HEK293 (cell line): Measurements from ENCODE around the gene NRG2.
A peak's percentile ranks its signal among the peaks of the same experiment; 100 is the strongest.

Experiments
- CTCF ChIA-PET: fragments of 350-600 bp; formaldehyde crosslinking; extraction: SDS; loops from one replicate; lab custom pipeline; 2021; ENCODE audit warnings: antibody characterized with exemption; lab: Yijun Ruan, JAX
- POLR2A ChIA-PET: fragments of 300-600 bp; formaldehyde crosslinking; extraction: SDS; loops from one replicate; lab custom pipeline; 2020; ENCODE audit warnings: antibody characterized with exemption, inconsistent platforms; lab: Yijun Ruan, JAX
- H3K27ac ChIP-seq: fragments of 200-500 bp; sonication (Bioruptor generic); 2 replicates; pipeline ENCODE4 v1.5.1; 2014; ENCODE audit warnings: low read depth, low read length, control low read depth, inconsistent platforms; ENCODE audit errors: extremely low read depth
- H3K36me3 ChIP-seq, 2 experiments: fragments of 200-500 bp in 1 of 2; sonication (Bioruptor generic) in 1 of 2; 1 replicate in 1 of 2; 2 replicates in 1 of 2; pipeline ENCODE4 v1.5.1; 2014 to 2017; ENCODE audit warnings: inconsistent platforms in 2 of 2, low read length in 2 of 2; ENCODE audit not compliant: control insufficient read depth in 2 of 2, insufficient read depth in 1 of 2
- H3K4me1 ChIP-seq: fragments of 200-500 bp; sonication (Bioruptor generic); 2 replicates; pipeline ENCODE4 v1.5.1; 2014; ENCODE audit warnings: mild to moderate bottlenecking, low read length, inconsistent platforms; ENCODE audit not compliant: control insufficient read depth, insufficient read depth
- H3K4me3 ChIP-seq: 2 replicates; pipeline ENCODE4 v1.5.1; 2011; ENCODE audit warnings: low read depth, mild to moderate bottlenecking, control low read depth, low read length, moderate library complexity
- H3K9me3 ChIP-seq: fragments of 200-500 bp; sonication (Bioruptor generic); 2 replicates; pipeline ENCODE4 v1.5.1; 2014; ENCODE audit warnings: low read depth, low read length, inconsistent platforms; ENCODE audit not compliant: control insufficient read depth, insufficient read depth
- HOXD13 ChIP-seq: sonication (generic); formaldehyde crosslinking; IDR thresholded peaks from 2 replicates; pipeline ENCODE4 v1.8.0; 2022; ENCODE audit warnings: missing genetic modification reagents, borderline replicate concordance
- KLF1 ChIP-seq: fragments of 450-650 bp; formaldehyde crosslinking; IDR thresholded peaks from 2 replicates; pipeline ENCODE4 v1.5.1; 2016; ENCODE audit warnings: missing biosample characterization, missing genetic modification characterization
- KLF10 ChIP-seq: fragments of 450-650 bp; IDR thresholded peaks from 2 replicates; pipeline ENCODE4 v1.5.1; 2018; ENCODE audit warnings: missing biosample characterization, mild to moderate bottlenecking, missing genetic modification characterization
- YY2 ChIP-seq: fragments of 450-650 bp; formaldehyde crosslinking; IDR thresholded peaks from 2 replicates; pipeline ENCODE4 v1.5.1; 2016; ENCODE audit warnings: missing biosample characterization, missing genetic modification characterization
- ZBTB48 ChIP-seq: fragments of 450-650 bp; formaldehyde crosslinking; IDR thresholded peaks from 2 replicates; pipeline ENCODE4 v1.5.1; 2016; ENCODE audit warnings: missing biosample characterization, missing genetic modification characterization
- ZBTB7A ChIP-seq: fragments of 450-650 bp; formaldehyde crosslinking; IDR thresholded peaks from 2 replicates; pipeline ENCODE4 v1.5.1; 2016; ENCODE audit warnings: low read depth, missing biosample characterization, missing genetic modification characterization
- ZFP37 ChIP-seq: fragments of 450-650 bp; formaldehyde crosslinking; IDR thresholded peaks from 2 replicates; pipeline ENCODE4 v1.5.1; 2016; ENCODE audit warnings: missing biosample characterization, missing genetic modification characterization
- ZFP41 ChIP-seq: fragments of 450-650 bp; formaldehyde crosslinking; IDR thresholded peaks from 2 replicates; pipeline ENCODE4 v1.5.1; 2016; ENCODE audit warnings: missing biosample characterization, missing genetic modification characterization, borderline replicate concordance
- ZNF155 ChIP-seq: fragments of 450-650 bp; formaldehyde crosslinking; IDR thresholded peaks from 2 replicates; pipeline ENCODE4 v1.5.1; 2016; ENCODE audit warnings: missing biosample characterization, missing genetic modification characterization
- ZNF175 ChIP-seq: fragments of 450-650 bp; formaldehyde crosslinking; IDR thresholded peaks from 2 replicates; pipeline ENCODE4 v1.5.1; 2016; ENCODE audit warnings: missing biosample characterization, missing genetic modification characterization
- ZNF221 ChIP-seq: fragments of 450-650 bp; formaldehyde crosslinking; IDR thresholded peaks from 2 replicates; pipeline ENCODE4 v1.5.1; 2017; ENCODE audit warnings: missing biosample characterization, missing genetic modification characterization, borderline replicate concordance
- ZNF404 ChIP-seq: fragments of 450-650 bp; formaldehyde crosslinking; IDR thresholded peaks from 2 replicates; pipeline ENCODE4 v1.5.1; 2017; ENCODE audit warnings: missing biosample characterization, missing genetic modification characterization
- ZNF48 ChIP-seq: fragments of 450-650 bp; formaldehyde crosslinking; IDR thresholded peaks from 2 replicates; pipeline ENCODE4 v1.5.1; 2016; ENCODE audit warnings: missing biosample characterization, missing genetic modification characterization
- ZNF529 ChIP-seq: fragments of 450-650 bp; formaldehyde crosslinking; IDR thresholded peaks from 2 replicates; pipeline ENCODE4 v1.5.1; 2017; ENCODE audit warnings: missing genetic modification characterization, missing biosample characterization; ENCODE audit not compliant: insufficient replicate concordance
- ZNF561 ChIP-seq: fragments of 450-650 bp; IDR thresholded peaks from 2 replicates; pipeline ENCODE4 v1.5.1; 2018; ENCODE audit warnings: missing biosample characterization, missing genetic modification characterization, borderline replicate concordance
- ZNF621 ChIP-seq: fragments of 450-650 bp; formaldehyde crosslinking; IDR thresholded peaks from 2 replicates; pipeline ENCODE4 v1.5.1; 2017; ENCODE audit warnings: missing biosample characterization, missing genetic modification characterization
- ZNF658 ChIP-seq: fragments of 450-650 bp; formaldehyde crosslinking; IDR thresholded peaks from 2 replicates; pipeline ENCODE4; 2016; ENCODE audit warnings: missing biosample characterization, missing genetic modification characterization
- ZNF677 ChIP-seq: fragments of 450-650 bp; IDR thresholded peaks from 2 replicates; pipeline ENCODE4 v1.5.0; 2018; ENCODE audit warnings: missing biosample characterization, mild to moderate bottlenecking, missing genetic modification characterization, moderate library complexity
- ZNF777 ChIP-seq: fragments of 450-650 bp; formaldehyde crosslinking; IDR thresholded peaks from 2 replicates; pipeline ENCODE4 v1.5.1; 2017; ENCODE audit warnings: missing biosample characterization, missing genetic modification characterization, borderline replicate concordance
- TF ChIP-seq, protein P1 (sequence below): fragments of 450-650 bp; formaldehyde crosslinking; IDR thresholded peaks from 2 replicates; pipeline ENCODE4 v1.5.1; 2016; ENCODE audit warnings: missing biosample characterization, missing genetic modification characterization
- TF ChIP-seq, protein P2 (sequence below): fragments of 450-650 bp; formaldehyde crosslinking; IDR thresholded peaks from 2 replicates; pipeline ENCODE4 v1.5.1; 2017; ENCODE audit warnings: missing biosample characterization, missing genetic modification characterization
- TF ChIP-seq, protein P3 (sequence below): fragments of 450-650 bp; formaldehyde crosslinking; IDR thresholded peaks from 2 replicates; pipeline ENCODE4 v1.5.1; 2017; ENCODE audit warnings: missing biosample characterization, mild to moderate bottlenecking, missing genetic modification characterization, moderate library complexity
- TF ChIP-seq, protein P4 (sequence below): fragments of 450-650 bp; formaldehyde crosslinking; IDR thresholded peaks from 2 replicates; pipeline ENCODE4 v1.5.1; 2017; ENCODE audit warnings: missing biosample characterization, missing genetic modification characterization
- TF ChIP-seq, protein P5 (sequence below): fragments of 450-650 bp; formaldehyde crosslinking; IDR thresholded peaks from 2 replicates; pipeline ENCODE4 v1.5.1; 2016; ENCODE audit warnings: missing biosample characterization, missing genetic modification characterization, borderline replicate concordance

The NRG2 gene

DNA sequence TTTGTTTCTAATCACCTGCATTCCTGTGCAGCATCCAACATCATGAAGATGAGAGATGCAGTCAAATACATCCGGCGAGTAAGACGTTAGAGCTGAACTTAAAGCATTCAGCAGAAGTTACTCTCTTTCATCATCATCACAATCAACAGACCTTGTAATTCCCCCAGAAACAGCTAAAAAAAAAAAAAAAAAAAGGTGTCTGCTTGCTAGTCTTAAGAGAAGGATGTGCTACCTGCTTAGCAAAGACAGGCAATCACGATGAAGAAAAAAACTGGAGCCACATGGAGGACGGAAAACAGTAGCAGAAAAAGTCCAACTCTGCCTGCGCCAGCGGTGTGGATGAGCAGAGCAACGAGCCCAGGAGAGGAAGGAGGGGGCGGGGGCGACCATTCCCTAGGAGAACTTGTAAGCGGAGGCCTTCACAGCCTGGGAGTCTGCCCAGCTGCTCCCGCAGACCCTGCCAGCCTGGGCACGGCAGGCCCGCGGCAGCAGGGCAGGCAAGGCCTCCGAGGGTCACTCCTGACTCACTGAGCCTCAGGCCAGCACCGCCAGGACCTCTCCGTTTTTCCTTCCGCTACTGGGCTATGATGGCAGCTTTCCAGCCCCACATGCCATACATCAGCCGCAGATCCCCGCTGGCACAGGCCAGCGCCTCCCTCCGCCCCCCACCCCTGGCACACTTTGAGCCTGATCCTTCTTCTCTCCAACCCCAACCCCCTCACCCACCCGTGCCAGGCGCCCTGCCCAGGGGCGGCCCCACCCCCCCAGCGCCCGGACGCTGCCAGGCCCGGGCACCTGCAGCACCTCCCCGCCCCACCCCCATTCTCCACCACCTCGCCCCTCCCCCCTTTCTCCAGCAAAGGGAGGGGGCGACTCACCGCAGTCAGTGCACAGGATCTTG, 1.4 kb downstream of the NRG2 start:
- Histone ChIP-seq H3K36me3 (no peaks in the 10 kb centered on the region), H3K4me3 (peak overlapping the region; percentile 70), H3K27ac (peak overlapping the region; percentile 79; the same call in 1 of the 2 replicates), H3K9me3 (no peaks in the 10 kb centered on the region), H3K4me1 (peaks cover 19% of the 10 kb centered on the region)
- ChIA-PET POLR2A (interaction anchor here (0.5 to 1.2 kb wide), 5 partner anchors 13 to 1902 kb away, joined by 3 to 5 read pairs (median 4); no protein-coding TSS in a partner anchor), CTCF (interaction anchor here (0.5 to 4.8 kb wide), 9 partner anchors 10 to 639 kb away, joined by 3 to 35 read pairs (median 4); no protein-coding TSS in a partner anchor)
- TF ChIP-seq ZFP41: no peak
- no peak for TF ChIP-seq HOXD13 (CRISPR knock-in tag)
- TF ChIP-seq, protein P1, sequence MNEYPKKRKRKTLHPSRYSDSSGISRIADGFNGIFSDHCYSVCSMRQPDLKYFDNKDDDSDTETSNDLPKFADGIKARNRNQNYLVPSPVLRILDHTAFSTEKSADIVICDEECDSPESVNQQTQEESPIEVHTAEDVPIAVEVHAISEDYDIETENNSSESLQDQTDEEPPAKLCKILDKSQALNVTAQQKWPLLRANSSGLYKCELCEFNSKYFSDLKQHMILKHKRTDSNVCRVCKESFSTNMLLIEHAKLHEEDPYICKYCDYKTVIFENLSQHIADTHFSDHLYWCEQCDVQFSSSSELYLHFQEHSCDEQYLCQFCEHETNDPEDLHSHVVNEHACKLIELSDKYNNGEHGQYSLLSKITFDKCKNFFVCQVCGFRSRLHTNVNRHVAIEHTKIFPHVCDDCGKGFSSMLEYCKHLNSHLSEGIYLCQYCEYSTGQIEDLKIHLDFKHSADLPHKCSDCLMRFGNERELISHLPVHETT (tag by site-specific recombination): no peak; the same call in 1 of the 2 replicates
- TF ChIP-seq KLF1 (tag by site-specific recombination): peak; percentile 35; the same call in 1 of the 2 replicates
- no peak for TF ChIP-seq ZNF175
- no peak; the same call in 1 of the 2 replicates for TF ChIP-seq KLF10 (tag by site-specific recombination)
- peak; percentile 45; the same call in 1 of the 2 replicates for TF ChIP-seq ZNF561 (tag by site-specific recombination)
- 0 out of 2 replicates have a peak, but pooled peaks have one; percentile 36 for TF ChIP-seq ZFP37
- TF ChIP-seq, protein P2, sequence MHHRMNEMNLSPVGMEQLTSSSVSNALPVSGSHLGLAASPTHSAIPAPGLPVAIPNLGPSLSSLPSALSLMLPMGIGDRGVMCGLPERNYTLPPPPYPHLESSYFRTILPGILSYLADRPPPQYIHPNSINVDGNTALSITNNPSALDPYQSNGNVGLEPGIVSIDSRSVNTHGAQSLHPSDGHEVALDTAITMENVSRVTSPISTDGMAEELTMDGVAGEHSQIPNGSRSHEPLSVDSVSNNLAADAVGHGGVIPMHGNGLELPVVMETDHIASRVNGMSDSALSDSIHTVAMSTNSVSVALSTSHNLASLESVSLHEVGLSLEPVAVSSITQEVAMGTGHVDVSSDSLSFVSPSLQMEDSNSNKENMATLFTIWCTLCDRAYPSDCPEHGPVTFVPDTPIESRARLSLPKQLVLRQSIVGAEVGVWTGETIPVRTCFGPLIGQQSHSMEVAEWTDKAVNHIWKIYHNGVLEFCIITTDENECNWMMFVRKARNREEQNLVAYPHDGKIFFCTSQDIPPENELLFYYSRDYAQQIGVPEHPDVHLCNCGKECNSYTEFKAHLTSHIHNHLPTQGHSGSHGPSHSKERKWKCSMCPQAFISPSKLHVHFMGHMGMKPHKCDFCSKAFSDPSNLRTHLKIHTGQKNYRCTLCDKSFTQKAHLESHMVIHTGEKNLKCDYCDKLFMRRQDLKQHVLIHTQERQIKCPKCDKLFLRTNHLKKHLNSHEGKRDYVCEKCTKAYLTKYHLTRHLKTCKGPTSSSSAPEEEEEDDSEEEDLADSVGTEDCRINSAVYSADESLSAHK: no peak
- TF ChIP-seq YY2 (tag by site-specific recombination): no peak
- TF ChIP-seq ZNF677: no peak
- no peak for TF ChIP-seq ZNF48
- TF ChIP-seq, protein P3, sequence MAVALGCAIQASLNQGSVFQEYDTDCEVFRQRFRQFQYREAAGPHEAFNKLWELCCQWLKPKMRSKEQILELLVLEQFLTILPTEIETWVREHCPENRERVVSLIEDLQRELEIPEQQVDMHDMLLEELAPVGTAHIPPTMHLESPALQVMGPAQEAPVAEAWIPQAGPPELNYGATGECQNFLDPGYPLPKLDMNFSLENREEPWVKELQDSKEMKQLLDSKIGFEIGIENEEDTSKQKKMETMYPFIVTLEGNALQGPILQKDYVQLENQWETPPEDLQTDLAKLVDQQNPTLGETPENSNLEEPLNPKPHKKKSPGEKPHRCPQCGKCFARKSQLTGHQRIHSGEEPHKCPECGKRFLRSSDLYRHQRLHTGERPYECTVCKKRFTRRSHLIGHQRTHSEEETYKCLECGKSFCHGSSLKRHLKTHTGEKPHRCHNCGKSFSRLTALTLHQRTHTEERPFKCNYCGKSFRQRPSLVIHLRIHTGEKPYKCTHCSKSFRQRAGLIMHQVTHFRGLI (tag by site-specific recombination): peak; percentile 45; the same call in 1 of the 2 replicates
- TF ChIP-seq ZNF621: no peak
- no peak for TF ChIP-seq ZNF404 (tag by site-specific recombination)
- TF ChIP-seq ZBTB48 (tag by site-specific recombination): peak; percentile 51; the same call in 1 of the 2 replicates
- TF ChIP-seq ZBTB7A (tag by site-specific recombination): peak; percentile 63; the same call in 1 of the 2 replicates
- TF ChIP-seq, protein P4, sequence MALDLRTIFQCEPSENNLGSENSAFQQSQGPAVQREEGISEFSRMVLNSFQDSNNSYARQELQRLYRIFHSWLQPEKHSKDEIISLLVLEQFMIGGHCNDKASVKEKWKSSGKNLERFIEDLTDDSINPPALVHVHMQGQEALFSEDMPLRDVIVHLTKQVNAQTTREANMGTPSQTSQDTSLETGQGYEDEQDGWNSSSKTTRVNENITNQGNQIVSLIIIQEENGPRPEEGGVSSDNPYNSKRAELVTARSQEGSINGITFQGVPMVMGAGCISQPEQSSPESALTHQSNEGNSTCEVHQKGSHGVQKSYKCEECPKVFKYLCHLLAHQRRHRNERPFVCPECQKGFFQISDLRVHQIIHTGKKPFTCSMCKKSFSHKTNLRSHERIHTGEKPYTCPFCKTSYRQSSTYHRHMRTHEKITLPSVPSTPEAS (tag by site-specific recombination): no peak
- no peak for TF ChIP-seq ZNF221 (tag by site-specific recombination)
- TF ChIP-seq ZNF155 (tag by site-specific recombination): no peak
- TF ChIP-seq, protein P5, sequence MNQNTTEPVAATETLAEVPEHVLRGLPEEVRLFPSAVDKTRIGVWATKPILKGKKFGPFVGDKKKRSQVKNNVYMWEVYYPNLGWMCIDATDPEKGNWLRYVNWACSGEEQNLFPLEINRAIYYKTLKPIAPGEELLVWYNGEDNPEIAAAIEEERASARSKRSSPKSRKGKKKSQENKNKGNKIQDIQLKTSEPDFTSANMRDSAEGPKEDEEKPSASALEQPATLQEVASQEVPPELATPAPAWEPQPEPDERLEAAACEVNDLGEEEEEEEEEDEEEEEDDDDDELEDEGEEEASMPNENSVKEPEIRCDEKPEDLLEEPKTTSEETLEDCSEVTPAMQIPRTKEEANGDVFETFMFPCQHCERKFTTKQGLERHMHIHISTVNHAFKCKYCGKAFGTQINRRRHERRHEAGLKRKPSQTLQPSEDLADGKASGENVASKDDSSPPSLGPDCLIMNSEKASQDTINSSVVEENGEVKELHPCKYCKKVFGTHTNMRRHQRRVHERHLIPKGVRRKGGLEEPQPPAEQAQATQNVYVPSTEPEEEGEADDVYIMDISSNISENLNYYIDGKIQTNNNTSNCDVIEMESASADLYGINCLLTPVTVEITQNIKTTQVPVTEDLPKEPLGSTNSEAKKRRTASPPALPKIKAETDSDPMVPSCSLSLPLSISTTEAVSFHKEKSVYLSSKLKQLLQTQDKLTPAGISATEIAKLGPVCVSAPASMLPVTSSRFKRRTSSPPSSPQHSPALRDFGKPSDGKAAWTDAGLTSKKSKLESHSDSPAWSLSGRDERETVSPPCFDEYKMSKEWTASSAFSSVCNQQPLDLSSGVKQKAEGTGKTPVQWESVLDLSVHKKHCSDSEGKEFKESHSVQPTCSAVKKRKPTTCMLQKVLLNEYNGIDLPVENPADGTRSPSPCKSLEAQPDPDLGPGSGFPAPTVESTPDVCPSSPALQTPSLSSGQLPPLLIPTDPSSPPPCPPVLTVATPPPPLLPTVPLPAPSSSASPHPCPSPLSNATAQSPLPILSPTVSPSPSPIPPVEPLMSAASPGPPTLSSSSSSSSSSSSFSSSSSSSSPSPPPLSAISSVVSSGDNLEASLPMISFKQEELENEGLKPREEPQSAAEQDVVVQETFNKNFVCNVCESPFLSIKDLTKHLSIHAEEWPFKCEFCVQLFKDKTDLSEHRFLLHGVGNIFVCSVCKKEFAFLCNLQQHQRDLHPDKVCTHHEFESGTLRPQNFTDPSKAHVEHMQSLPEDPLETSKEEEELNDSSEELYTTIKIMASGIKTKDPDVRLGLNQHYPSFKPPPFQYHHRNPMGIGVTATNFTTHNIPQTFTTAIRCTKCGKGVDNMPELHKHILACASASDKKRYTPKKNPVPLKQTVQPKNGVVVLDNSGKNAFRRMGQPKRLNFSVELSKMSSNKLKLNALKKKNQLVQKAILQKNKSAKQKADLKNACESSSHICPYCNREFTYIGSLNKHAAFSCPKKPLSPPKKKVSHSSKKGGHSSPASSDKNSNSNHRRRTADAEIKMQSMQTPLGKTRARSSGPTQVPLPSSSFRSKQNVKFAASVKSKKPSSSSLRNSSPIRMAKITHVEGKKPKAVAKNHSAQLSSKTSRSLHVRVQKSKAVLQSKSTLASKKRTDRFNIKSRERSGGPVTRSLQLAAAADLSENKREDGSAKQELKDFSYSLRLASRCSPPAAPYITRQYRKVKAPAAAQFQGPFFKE: no peak
- TF ChIP-seq ZNF529: no peak
- no peak for TF ChIP-seq ZNF777 (tag by site-specific recombination)
- no peak for TF ChIP-seq ZNF658
